NCI-H2107 treated with DMSO at 0.1 percent for 48 hours (cell line): ENCODE results near the gene WDR36.

Source experiments
- DNase-seq: peaks from one replicate; lab custom pipeline; 2025; ENCODE audit not compliant: unreplicated experiment; lab: John Stamatoyannopoulos, UW

The WDR36 gene

GRCh38 chr5:111099058-111099778 lies 7.1 kb downstream of the WDR36 start:
- DNase-seq: no peak

- no peak for DNase-seq
Observed at GRCh38 chr5:111106320-111106948, 14.3 kb downstream of the WDR36 start.

GRCh38 chr5:111107371-111107770 lies 15.2 kb downstream of the WDR36 start:
- DNase-seq: no peak

GRCh38 chr5:111111956-111112355 lies 19.8 kb downstream of the WDR36 start:
- DNase-seq: no peak

GRCh38 chr5:111113678-111114077 lies 21.5 kb downstream of the WDR36 start:
- no peak for DNase-seq

- no peak for DNase-seq
Observed at GRCh38 chr5:111115229-111115628, 23.1 kb downstream of the WDR36 start.

GRCh38 chr5:111116550-111116949 lies 24.4 kb downstream of the WDR36 start:
- DNase-seq: no peak

GRCh38 chr5:111117136-111117535 lies 25.0 kb downstream of the WDR36 start:
- DNase-seq: no peak

GRCh38 chr5:111119221-111119620 lies 27.1 kb downstream of the WDR36 start:
- DNase-seq: no peak

GRCh38 chr5:111119856-111120255 lies 27.7 kb downstream of the WDR36 start:
- no peak for DNase-seq

- no peak for DNase-seq
Observed at GRCh38 chr5:111120911-111121310, 28.8 kb downstream of the WDR36 start.

GRCh38 chr5:111121926-111122325 lies 29.8 kb downstream of the WDR36 start:
- DNase-seq: no peak

- DNase-seq: no peak
Observed at GRCh38 chr5:111122398-111122797, 30.2 kb downstream of the WDR36 start.

- no peak for DNase-seq
Observed at GRCh38 chr5:111124793-111125192, 32.6 kb downstream of the WDR36 start.

- no peak for DNase-seq
Observed at GRCh38 chr5:111126896-111127295, 34.7 kb downstream of the WDR36 start.

- DNase-seq: no peak
Observed at GRCh38 chr5:111127453-111128195, 35.5 kb downstream of the WDR36 start.

- DNase-seq: no peak
Observed at GRCh38 chr5:111129938-111130337, 37.8 kb downstream of the WDR36 start.

GRCh38 chr5:111131356-111131755 lies 39.2 kb downstream of the WDR36 start:
- DNase-seq: no peak

- DNase-seq: no peak
Observed at GRCh38 chr5:111132076-111132475, 39.9 kb downstream of the WDR36 start.

- DNase-seq: no peak
Observed at GRCh38 chr5:111132731-111133435, 40.7 kb downstream of the WDR36 start.

GRCh38 chr5:111133436-111133751 lies 41.2 kb downstream of the WDR36 start:
- DNase-seq: no peak

GRCh38 chr5:111134087-111134486 lies 41.9 kb downstream of the WDR36 start:
- DNase-seq: no peak
